Keratinocyte (primary cell): Measurements from ENCODE around the gene STEAP2. TPM values are rescaled to one million over a fixed set of nuclear protein-coding genes. Genes with fewer than 3 reads are reported as not detected.
A peak's percentile ranks its signal among the peaks of the same experiment; 100 is the strongest.

Experiments
- DNase-seq: peaks from one replicate; pipeline ENCODE4 v3.0.0-alpha.2; 2011; ENCODE audit warnings: low read depth, missing footprints, low spot score
- FAIRE-seq: peaks from 2 replicates; lab custom pipeline; 2011; peaks lifted over from hg19 to GRCh38; lab: Jason Lieb, UNC
- H2AFZ ChIP-seq: 2 replicates; pipeline ENCODE4 v1.6.0; 2012; ENCODE audit warnings: low read length, control low read depth, inconsistent platforms; ENCODE audit not compliant: control insufficient read depth
- H3K27ac ChIP-seq: 2 replicates; pipeline ENCODE4 v1.5.1; 2011; ENCODE audit warnings: low read length; ENCODE audit not compliant: control insufficient read depth, insufficient read depth
- H3K27me3 ChIP-seq: 3 replicates; pipeline ENCODE4 v1.6.0; 2011; ENCODE audit warnings: low read length; ENCODE audit not compliant: control insufficient read depth, insufficient read depth; ENCODE audit errors: extremely low read depth
- H3K36me3 ChIP-seq, 2 experiments: 2 replicates in 1 of 2; 3 replicates in 1 of 2; pipeline ENCODE4 v1.5.1; 2011; ENCODE audit warnings: low read length in 2 of 2, mild to moderate bottlenecking in 1 of 2; ENCODE audit not compliant: control insufficient read depth in 2 of 2, insufficient read depth in 2 of 2; ENCODE audit errors: extremely low read depth in 1 of 2
- H3K4me1 ChIP-seq: 3 replicates; pipeline ENCODE4 v1.5.1; 2011; ENCODE audit warnings: low read length; ENCODE audit not compliant: control insufficient read depth, insufficient read depth; ENCODE audit errors: extremely low read depth
- H3K4me2 ChIP-seq: 3 replicates; pipeline ENCODE4 v1.6.0; 2011; ENCODE audit warnings: low read depth, low read length; ENCODE audit not compliant: control insufficient read depth, insufficient read depth; ENCODE audit errors: extremely low read depth
- H3K4me3 ChIP-seq, 3 experiments: fragments of 200-600 bp in 1 of 3; sonication (generic) in 1 of 3; 2 replicates in 2 of 3; 3 replicates in 1 of 3; pipeline ENCODE4 v1.5.1; 2011 to 2016; ENCODE audit warnings: low read length in 3 of 3, mild to moderate bottlenecking in 3 of 3, control low read depth in 2 of 3, inconsistent platforms in 1 of 3, low read depth in 1 of 3, mixed read lengths in 1 of 3, mixed run types in 1 of 3, moderate library complexity in 1 of 3; ENCODE audit not compliant: control insufficient read depth in 2 of 3, insufficient read depth in 2 of 3; ENCODE audit errors: extremely low read depth in 1 of 3
- H3K79me2 ChIP-seq: 2 replicates; pipeline ENCODE4 v1.6.0; 2012; ENCODE audit warnings: low read length; ENCODE audit not compliant: control insufficient read depth, insufficient read depth
- H3K9ac ChIP-seq: 3 replicates; pipeline ENCODE4 v1.6.0; 2011; ENCODE audit warnings: low read length; ENCODE audit not compliant: control insufficient read depth, insufficient read depth; ENCODE audit errors: extremely low read depth
- H3K9me1 ChIP-seq: 3 replicates; pipeline ENCODE4 v1.6.0; 2011; ENCODE audit warnings: low read length; ENCODE audit not compliant: control insufficient read depth, insufficient read depth; ENCODE audit errors: extremely low read depth
- H3K9me3 ChIP-seq: 2 replicates; pipeline ENCODE4 v1.5.1; 2012; ENCODE audit warnings: low read depth, low read length; ENCODE audit not compliant: control insufficient read depth
- H4K20me1 ChIP-seq: 3 replicates; pipeline ENCODE4 v1.6.0; 2011; ENCODE audit warnings: low read length; ENCODE audit not compliant: control insufficient read depth, insufficient read depth; ENCODE audit errors: extremely low read depth
- EZH2 ChIP-seq: IDR thresholded peaks from one replicate; pipeline ENCODE4 v1.6.1; 2012; ENCODE audit warnings: inconsistent platforms, mild to moderate bottlenecking, low read length, moderate library complexity
- dilution Hi-C: fragments of 300-500 bp; cut with MboI; formaldehyde crosslinking; loops from one replicate; pipeline ENCODE4 v1.7.0; 2020; ENCODE audit warnings: low sequenced_read_pairs; ENCODE audit not compliant: extremely low pct_ligation_motif_present
- polyA minus RNA-seq, 3 experiments: library from RNA; depleted of rRNA, polyadenylated mRNA; stranded (reverse); fragments of >200 nt; gene quantifications; 1 replicate in 1 of 3; 2 replicates in 1 of 3; 3 replicates in 1 of 3; pipeline ENCODE4 v1.2.3, GENCODE V29; 2011
- polyA plus RNA-seq, 5 experiments: library from polyadenylated mRNA; depleted of rRNA in 3 of 5; stranded (reverse) in 3 of 5; stranded (forward) in 1 of 5; unstranded in 1 of 5; fragments of >200 nt; gene quantifications; 1 replicate in 1 of 5; 2 replicates in 3 of 5; 3 replicates in 1 of 5; pipeline versions ENCODE4 v1.2.1 to v1.2.3, GENCODE V29; 2011 to 2012; ENCODE audit warnings: missing spikeins in 2 of 5, low read depth in 1 of 5, low replicate concordance in 1 of 5
- TF ChIP-seq, protein P1 (sequence below), 3 experiments: IDR thresholded peaks in 1 of 3; conservative IDR thresholded peaks in 1 of 3; optimal IDR thresholded peaks in 1 of 3; 2 replicates in 2 of 3; 3 replicates in 1 of 3; pipeline versions ENCODE3 to v1.5.1; 2011; ENCODE audit warnings: low read length in 3 of 3, mild to moderate bottlenecking in 3 of 3, moderate library complexity in 2 of 3, control low read depth in 1 of 3, inconsistent platforms in 1 of 3; ENCODE audit not compliant: insufficient read depth in 2 of 3; ENCODE audit errors: extremely low read depth in 1 of 3

The STEAP2 gene
- 2.0 to 3.9 TPM (median 3.4 TPM) in 3 replicates for polyA plus RNA-seq
- polyA plus RNA-seq (2011; ENCODE audit: low read depth): 0.22 TPM
- polyA plus RNA-seq (2011; cell fraction: cytosol; rRNA removed): 0.83 and 2.0 TPM in 2 replicates
- polyA plus RNA-seq (2011; cell fraction: nucleus; rRNA removed): 5.1 and 6.7 TPM in 2 replicates
- polyA plus RNA-seq (2012; ENCODE audit: low replicate concordance): 0.79 and 2.2 TPM in 2 replicates
- polyA minus RNA-seq: 1.5 to 5.0 TPM (median 3.0 TPM) in 3 replicates
- polyA minus RNA-seq (2011; cell fraction: cytosol; rRNA and poly(A)+ RNA removed): 1.2 TPM
- 3.0 and 5.8 TPM in 2 replicates for polyA minus RNA-seq (2011; cell fraction: nucleus; rRNA and poly(A)+ RNA removed)

DNA sequence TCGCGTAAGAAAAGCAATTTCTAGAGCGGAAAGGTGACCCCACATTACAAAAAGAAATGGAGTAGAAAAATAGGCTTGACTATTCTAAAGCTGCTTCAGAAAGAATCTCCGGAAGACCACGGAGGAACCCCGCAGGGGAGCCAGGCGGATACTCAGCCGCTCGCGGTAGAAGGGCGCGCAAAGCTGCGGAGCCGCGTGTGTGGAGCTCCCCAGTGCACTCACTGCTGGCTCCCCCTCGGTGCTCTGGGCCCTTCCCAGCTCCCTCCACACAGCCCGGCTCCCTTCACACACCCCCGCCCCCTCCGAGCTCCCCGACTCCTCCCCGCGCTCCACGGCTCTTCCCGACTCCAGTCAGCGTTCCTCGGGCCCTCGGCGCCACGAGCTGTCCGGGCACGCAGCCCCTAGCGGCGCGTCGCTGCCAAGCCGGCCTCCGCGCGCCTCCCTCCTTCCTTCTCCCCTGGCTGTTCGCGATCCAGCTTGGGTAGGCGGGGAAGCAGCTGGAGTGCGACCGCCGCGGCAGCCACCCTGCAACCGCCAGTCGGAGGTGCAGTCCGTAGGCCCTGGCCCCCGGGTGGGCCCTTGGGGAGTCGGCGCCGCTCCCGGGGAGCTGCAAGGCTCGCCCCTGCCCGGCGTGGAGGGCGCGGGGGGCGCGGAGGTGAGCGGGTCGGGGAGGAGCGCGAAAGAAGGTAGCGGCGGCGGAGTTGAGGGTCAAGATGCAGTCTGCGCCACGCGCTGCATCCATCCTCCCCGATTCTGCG lies at the start of gene STEAP2:
STEAP2 (plus strand) TSS at position 350 of the 758 bp plus-strand sequence. CDS start 13,343 bp downstream, outside the sequence.
- DNase-seq (no peak), FAIRE-seq (no peak)
- Histone ChIP-seq H3K4me1 (peaks cover 11% of the 10 kb centered on the region), H3K36me3 (no peaks in the 10 kb centered on the region), H3K9me3 (no peaks in the 10 kb centered on the region), H3K9me1 (no peaks in the 10 kb centered on the region), H3K79me2 (no peaks in the 10 kb centered on the region), H2AFZ (peak within 1 kb of the TSS; percentile 85), H3K4me3 (peak within 1 kb of the TSS; percentile 65 to 67 (median 66)), H3K4me2 (peak within 1 kb of the TSS; percentile 84), H3K9ac (peak within 1 kb of the TSS; percentile 71), H3K27ac (peak within 1 kb of the TSS; percentile 44), H4K20me1 (no peaks in the 10 kb centered on the region), H3K27me3 (no peaks in the 10 kb centered on the region)
- TF ChIP-seq, protein P1, sequence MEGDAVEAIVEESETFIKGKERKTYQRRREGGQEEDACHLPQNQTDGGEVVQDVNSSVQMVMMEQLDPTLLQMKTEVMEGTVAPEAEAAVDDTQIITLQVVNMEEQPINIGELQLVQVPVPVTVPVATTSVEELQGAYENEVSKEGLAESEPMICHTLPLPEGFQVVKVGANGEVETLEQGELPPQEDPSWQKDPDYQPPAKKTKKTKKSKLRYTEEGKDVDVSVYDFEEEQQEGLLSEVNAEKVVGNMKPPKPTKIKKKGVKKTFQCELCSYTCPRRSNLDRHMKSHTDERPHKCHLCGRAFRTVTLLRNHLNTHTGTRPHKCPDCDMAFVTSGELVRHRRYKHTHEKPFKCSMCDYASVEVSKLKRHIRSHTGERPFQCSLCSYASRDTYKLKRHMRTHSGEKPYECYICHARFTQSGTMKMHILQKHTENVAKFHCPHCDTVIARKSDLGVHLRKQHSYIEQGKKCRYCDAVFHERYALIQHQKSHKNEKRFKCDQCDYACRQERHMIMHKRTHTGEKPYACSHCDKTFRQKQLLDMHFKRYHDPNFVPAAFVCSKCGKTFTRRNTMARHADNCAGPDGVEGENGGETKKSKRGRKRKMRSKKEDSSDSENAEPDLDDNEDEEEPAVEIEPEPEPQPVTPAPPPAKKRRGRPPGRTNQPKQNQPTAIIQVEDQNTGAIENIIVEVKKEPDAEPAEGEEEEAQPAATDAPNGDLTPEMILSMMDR (optimal IDR thresholded peaks at IDR 0.05 in 1 of 3, IDR thresholded peaks at IDR 0.05 in 1 of 3, conservative IDR thresholded peaks at IDR 0.05 in 1 of 3; ENCODE audit: extremely low read depth in 1 of 3, insufficient read depth in 2 of 3, low read length in 3 of 3): peak; percentile 28 to 82 (median 72)
- no peak for TF ChIP-seq EZH2
- dilution Hi-C loops: no loop called here

DNA sequence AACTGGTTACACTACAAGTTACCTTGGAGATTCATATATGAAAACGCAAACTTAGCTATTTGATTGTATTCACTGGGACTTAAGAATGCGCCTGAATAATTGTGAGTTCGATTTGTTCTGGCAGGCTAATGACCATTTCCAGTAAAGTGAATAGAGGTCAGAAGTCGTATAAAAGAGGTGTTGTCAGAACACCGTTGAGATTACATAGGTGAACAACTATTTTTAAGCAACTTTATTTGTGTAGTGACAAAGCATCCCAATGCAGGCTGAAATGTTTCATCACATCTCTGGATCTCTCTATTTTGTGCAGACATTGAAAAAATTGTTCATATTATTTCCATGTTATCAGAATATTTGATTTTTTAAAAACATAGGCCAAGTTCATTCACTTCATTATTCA lies 48.0 kb upstream of the STEAP2 start:
- H4K20me1 ChIP-seq: no peaks in the 10 kb centered on the region
- H3K4me1 ChIP-seq: no peaks in the 10 kb centered on the region
- TF ChIP-seq, protein P1 (optimal IDR thresholded peaks at IDR 0.05 in 1 of 3, IDR thresholded peaks at IDR 0.05 in 1 of 3, conservative IDR thresholded peaks at IDR 0.05 in 1 of 3; ENCODE audit: extremely low read depth in 1 of 3, insufficient read depth in 2 of 3, low read length in 3 of 3): no peak
- TF ChIP-seq EZH2: no peak
- dilution Hi-C loops: no loop called here
- no peak overlapping the region for H2AFZ ChIP-seq
- no peak overlapping the region for H3K4me2 ChIP-seq
- DNase-seq: no peak
- H3K4me3 ChIP-seq: no peak overlapping the region
- no peaks in the 10 kb centered on the region for H3K36me3 ChIP-seq
- FAIRE-seq: no peak
- H3K9ac ChIP-seq: no peak overlapping the region
- H3K9me1 ChIP-seq: no peaks in the 10 kb centered on the region
- H3K79me2 ChIP-seq: peaks cover 1% of the 10 kb centered on the region
- H3K27me3 ChIP-seq: no peaks in the 10 kb centered on the region
- H3K9me3 ChIP-seq: no peaks in the 10 kb centered on the region
- H3K27ac ChIP-seq: no peak overlapping the region
